ENCODE measurements around the gene SYNDIG1.

SYNDIG1 gene

DNA sequence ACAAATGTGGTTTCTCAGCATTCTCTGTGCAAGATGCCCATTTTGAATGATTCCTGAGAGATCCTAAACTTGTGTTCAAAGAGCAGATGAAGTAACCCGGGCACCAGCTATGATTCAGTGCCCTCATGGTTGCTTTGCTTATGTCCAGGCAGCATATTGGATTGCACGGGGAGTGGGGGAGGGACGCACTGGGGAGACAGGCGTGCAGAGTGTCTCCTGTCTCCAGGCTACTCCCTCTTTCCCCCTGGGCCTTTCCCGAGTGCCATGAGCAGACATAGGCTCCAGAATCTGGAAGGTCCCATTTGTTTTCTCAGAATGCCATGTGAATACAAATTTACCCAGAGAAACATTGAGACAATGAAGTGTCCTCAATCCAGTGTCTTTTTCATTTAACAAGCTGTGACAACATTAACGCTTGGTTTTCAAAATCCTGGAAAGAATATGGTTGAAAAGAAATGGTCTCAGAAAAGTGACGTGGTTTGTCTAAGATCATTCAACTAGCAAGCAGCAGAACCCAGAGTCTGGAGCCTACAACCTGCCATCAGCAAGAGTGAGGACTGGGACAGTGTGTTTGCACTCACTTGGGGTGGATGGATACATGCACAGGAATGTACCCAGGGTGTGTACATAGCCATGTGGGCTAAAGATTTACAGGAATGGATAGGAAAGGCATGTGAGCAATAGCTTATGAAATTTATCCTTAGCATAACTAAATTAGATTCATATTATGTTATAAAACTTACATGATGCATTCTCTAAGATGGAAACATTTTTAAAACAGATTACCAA is 4.2 kb downstream of the SYNDIG1 start:
- DNase-seq, result no peak

DNA sequence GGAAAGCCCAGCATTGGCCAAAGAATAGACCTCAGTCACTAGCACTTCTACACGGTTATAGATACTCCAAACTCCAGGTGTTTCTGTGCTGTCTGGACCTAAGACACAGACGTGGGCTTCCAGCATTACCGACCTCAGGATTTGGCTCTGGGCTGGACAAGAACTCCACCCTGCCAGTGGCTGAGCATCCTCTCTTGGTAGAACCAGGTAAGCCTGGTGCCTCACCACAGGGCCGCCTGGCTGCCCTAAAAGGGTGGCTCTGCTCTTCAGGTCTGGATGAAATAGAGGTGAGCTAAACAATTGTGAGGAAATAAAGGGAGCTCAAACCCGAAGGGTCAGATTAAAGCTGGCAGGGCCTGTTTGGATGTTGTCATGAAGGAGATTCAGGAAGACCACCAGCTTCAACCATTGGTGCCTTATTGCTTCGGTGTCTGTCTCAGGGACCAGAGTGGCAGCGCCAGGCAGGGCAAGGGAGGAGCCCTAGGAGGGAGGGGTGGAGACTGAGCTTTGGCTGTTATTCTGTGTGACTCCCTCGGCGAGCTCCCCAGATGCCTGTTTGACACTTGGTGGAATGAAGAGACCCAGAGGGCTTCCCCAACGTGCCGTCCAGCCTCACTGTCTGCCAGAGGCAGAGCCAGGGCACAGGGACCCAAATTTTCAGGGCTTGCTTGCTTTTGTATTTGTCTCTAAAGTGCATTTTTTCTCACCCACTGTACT is 8.6 kb downstream of the SYNDIG1 start:
- DNase-seq, result no peak

DNA sequence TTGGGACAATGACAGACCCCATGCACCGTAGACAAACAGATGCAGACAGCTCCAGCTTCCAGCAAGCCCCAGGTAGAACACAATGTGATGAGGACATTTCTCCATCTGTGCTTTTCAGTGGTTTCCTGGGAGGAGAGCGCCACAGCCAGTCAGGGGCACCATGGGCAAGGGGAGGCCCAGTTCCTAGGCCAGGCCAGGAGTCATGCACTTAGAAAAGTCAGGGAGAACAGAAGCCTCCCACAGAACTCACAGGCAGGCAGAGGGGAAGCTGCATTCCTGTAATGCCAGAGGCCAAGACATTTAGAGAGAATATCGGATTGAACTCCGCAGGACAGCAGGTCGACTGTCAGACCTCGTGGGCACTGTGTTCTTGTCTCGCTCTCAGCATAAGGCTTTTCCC is 9.2 kb downstream of the SYNDIG1 start:
- no peak for DNase-seq

DNA sequence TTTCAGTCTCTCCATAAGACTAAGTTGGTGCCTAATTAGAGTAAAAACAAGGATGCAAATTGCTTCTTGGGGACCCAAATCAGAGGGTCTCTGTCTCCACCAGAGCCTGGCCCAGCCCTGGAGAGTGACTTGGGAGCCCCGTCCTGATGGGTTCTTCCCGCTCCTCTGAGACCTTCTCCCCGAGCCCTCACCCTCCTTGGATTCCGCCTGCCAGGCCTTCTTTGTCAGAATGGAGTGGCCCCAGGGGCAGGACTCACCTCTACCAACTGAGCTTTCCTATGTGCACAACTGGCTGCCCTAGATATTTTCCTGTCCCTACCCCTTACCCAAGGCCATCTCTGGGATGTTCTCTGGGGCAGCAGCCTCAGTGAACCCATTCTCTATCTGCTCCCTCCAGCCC is 9.7 kb downstream of the SYNDIG1 start:
- DNase-seq, result no peak

DNA sequence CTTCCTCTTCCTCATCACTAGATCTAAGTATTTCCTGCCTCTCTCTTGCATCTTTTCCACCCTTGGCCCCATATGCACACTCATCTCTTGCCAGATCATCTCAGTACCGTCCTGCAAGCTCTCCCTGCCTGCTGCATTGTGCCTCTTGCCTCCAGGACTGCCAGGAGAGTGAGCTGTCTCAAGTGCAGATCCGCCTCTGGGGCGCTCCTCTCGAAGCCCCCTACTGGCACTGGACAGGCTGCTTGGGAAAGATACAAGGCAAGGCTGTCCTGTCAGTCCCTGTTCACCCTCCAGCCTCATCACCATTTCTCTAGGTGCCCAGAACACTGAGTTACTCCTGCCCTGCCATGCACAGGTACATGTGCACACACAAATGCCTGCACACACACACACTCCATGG is 10.2 kb downstream of the SYNDIG1 start:
- no peak for DNase-seq

DNA sequence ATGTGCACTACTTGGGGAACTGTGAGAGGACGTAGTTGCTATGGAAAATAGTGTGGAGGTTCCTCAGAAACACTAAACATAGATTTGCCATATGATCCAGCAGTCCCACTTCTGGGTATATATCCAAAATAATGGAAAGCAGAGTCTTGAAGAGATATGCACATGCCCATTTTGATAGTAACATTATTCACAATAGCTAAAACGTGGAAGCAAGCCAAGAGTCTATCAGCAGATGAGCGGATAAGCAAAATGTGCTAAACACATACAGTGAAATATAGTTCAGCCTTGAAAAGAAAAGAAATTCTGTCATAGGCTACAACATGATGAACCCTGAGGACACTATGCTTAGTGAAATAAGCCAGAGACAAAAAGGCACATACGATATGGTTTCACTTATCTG is 11.1 kb downstream of the SYNDIG1 start:
- no peak for DNase-seq

DNA sequence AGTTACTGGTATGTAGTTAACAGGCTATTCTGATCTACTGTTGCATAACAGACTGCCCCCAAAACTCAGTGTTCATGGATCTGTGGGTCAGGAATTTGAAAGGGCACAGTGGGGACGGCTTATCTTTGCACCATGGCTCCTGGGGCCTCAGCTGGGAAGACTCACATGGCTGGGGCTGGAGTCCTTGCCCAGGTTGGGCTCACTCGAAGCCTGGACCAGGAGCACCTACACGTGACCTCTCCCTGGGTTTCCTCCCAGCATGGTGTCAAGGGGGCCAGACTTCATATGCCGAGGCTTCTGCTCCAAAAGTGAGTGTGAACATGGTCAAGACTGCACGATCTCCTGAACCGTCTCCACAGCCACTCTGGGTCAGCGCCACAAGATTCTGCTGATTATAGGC is 11.7 kb downstream of the SYNDIG1 start:
- DNase-seq, result no peak

DNA sequence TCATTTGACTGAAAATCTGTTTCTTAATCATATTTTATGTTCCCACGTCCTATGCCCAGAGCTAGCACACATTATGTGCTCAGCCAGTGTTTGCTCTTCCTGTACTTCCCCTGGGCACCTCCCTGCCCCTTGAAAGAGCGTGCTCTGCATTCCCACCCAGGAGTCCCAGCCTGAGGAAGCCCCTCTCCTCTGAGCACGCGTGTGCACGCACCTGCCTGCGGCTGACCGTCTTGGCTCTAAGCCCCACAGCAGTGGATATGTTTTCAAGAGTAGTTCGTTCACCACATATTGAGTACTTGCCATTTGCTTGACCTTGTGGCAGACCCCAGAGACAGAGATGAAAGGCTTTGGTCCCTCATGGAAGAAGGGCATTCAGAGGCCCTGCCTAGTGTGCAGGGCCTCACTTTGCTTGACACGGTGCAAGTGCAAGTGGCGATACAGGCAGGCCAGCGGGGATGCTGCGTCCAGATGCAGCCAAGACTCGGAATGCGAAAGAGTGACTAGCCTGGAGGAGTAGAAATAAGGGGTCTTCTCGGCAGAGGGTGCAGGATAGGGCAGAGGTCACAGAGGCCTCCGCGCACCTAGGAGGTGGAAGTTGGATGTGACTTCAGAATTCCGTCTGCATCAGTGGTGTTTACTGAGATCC is 14.1 kb downstream of the SYNDIG1 start:
- no peak for DNase-seq

DNA sequence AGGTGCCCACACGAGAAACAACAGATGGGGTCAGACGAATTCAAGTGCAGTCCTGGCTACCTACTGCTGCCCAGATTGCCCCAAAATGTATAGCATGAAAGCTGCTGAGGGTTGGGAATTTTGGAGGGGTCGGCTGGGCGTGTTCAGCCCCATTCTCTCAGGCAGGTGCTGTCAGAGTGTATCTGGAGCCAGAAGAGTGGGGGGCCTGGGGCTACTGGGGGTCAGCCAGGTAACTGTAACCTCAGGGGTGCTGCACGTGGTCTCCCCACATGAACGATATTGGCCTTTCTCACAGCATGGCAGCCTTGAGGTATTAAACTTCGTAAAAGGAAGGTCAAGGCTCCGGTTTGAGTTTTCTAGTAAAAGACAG is 14.6 kb downstream of the SYNDIG1 start:
- no peak for DNase-seq

DNA sequence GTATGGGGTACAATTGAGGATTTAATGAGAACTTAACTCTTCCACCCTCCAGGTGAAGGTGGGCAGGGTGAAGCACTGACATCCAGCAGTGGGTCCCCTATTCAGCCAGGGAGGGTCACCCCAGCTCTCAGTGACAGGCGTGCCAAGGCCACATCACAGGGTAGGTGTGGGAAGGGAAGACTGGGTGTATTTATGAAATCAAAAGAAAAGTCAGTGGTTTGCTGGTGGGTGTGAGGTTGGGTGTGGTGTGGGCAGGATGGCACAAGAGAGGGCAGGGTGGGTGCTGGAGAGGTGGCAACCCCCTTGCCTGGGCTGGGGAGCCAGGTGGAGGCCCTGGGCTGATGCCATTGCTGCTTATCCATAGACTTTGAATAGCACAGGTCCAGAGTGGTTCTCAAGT is 16.6 kb downstream of the SYNDIG1 start:
- DNase-seq, result no peak

DNA sequence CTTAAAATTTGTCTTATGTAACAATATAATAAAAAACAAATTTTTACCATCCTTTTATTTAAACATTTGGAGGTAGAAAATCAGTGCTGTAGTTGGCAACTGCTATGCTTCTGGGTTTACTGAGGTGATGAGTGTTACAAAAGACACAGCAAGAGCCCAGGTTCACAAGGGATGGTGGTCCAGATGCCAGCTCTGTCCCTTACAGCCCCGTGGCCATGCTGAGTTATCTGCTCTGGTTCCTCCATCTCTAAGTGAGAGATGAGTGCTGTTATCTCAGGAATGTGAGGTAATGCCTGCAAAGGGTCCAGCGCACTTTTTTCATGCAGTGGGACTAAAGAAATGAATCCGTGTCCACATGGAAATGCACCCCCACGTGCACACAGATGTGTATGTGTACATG is 17.8 kb downstream of the SYNDIG1 start:
- no peak for DNase-seq

DNA sequence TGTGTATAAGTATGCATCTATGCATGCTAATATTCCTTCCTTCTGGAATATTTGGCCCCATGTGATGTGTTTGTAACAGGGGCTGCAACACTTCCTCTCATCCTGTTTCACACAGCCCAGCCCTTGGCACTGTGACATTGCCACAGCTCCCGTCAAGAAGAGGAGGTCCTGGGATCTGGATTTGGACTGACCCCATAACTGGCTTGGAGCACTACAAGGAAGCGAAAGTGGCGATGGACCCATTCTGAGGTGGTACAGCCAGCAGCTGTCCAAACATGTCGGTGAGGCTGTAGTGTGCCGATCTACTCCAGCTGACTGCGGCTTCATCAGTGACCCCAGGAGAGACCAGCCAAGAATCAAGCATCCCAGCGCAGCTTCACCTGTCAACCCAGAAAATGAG is 18.2 kb downstream of the SYNDIG1 start:
- DNase-seq, result no peak

DNA sequence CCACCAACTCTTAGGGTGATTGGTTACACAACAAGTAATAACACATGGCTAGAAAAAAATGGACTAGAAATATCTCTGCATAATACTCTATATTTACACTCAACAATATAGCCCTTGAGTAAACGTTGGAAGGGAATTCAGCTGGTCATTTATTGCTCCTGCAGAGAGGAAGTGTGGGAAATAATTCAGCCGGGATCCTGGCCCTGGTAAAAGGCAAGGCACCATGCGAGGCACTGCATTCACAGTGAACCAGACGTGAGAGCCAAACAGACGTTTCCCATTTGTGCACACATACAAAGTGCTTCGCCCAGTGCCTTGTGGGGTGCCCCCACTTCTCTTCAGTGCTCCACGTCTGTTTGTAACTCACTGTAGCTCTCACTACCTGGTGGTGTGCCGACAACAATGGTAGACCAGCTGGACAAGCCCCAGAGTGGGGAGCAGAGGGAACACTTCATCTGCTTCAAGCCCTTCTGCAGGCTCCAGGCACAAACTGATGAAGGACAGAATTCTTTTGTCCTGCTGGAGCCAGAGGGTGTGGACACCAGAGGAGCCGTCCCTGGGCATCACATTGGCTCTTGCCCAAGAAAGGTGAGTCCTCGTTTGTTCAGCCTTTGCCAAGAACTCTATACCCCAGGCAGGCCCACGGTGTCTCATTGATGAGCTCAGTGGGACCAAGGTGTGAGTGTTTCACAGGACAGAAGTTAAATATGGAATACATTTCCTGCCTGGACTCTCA is 18.8 kb downstream of the SYNDIG1 start:
- no peak for DNase-seq

DNA sequence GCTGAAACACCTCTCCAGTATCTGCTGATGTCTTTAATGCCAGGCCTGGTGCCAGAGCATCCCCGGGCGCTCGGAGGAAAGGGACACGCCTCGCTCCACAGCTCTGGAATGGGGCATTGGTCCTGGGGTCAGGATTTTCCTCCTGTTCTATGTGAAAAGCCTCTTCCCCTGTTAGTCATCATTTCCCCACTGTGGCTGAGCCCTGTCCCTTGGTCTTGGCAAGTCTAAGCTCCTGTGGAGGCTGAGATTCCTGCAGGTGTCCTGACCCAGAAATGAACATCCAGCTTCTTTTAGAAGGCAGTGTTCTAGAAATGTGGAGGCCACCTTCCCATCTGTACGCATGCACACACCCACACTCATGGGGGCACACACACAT is 19.4 kb downstream of the SYNDIG1 start:
- DNase-seq, result no peak

DNA sequence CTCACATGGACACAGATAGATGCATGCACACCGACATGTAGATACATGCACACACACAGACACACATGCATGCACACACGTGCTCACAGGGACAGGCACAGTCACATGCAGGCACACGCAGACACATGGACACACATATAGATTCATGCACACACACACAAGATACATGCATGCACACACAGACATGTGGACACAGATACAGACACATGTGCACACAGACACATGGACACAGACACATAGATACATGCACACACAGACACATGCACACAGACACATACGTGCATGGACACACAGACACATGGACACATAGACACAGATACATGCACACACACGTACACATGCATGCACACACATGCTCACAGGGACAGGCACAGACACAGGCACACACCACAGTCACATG is 19.8 kb downstream of the SYNDIG1 start:
- DNase-seq, result no peak

DNA sequence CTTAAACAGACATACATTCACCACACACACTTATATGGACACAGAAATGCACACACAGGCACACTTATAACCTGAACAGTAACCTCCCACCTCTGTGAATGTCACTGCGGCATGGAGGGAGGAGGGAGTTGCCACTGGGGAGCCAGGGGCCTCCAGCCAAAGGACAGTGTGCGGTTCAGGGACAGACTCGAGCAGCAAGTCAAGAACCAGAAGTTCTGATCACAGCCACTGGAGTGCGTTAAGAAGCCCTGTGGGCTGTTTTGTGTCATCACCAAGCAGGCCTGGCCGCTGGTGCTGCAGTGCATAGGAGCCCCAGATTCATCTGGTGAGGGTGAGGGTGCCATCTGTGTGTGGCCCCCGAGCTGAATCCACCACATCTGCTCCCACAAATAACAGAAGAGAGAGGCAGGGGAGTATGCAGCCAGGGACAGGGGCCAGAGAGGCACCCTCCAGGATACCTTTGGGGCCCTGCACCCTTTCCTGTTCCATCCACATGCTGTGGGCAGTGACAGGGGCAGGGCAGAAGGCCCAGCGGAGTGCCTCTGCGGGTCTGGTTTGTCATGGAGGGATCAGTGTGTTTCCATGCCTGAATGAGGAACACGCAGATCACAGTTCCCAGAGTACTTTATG is 20.3 kb downstream of the SYNDIG1 start:
- DNase-seq, result no peak

DNA sequence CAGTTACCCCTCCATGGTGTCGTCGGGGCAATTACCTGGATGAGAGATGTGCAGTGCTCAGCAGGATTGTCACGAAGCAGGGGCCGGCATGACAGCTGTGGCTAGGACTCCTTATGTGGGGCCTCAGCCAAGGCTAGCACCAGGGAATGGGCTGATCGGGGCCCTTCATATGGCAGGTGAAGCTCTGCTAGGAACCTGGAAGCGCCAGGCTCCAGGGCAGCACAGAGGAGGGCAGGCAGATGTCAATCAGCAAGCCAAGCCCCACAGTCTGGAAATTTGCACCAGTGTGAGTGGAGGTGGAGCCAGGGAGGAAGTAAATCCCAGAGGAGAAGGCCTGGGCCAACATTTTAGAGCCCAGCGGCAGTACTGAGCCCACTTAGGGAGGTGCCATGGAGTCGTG is 21.2 kb downstream of the SYNDIG1 start:
- DNase-seq, result no peak

DNA sequence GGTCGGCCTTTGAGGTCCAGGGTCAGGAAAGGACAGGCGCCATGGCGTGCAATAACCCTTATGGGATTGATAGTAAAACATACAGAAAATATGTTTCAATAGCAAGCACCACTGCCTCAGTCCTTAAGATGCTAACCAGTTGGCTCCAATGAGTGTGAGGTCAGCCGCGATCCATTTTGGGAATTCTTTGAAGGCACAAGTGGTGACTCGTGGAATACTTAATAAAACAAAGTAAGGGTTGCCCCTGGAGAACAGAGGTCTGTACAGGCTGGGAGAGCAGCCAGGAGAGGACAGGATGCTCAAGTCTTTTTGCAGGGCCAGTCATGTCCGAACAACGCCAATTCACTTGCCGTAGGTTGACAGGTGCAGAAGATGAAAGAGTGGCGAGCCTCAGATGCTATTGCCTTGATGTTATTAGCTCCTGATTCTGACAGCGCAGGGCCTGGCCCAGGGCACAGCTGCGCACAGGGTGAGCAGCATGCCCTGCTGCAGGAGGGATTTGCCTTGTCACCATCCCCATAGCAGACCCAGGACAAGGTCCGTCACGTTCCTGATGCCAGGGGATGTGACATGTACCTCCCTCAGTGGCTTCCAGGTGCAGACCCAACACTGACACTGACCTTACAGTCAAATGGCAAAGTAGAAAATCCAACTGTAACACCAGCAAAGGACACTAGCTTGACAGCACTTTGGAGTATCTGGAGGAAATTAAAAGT is 21.8 kb downstream of the SYNDIG1 start:
- peak; percentile 6 for DNase-seq

DNA sequence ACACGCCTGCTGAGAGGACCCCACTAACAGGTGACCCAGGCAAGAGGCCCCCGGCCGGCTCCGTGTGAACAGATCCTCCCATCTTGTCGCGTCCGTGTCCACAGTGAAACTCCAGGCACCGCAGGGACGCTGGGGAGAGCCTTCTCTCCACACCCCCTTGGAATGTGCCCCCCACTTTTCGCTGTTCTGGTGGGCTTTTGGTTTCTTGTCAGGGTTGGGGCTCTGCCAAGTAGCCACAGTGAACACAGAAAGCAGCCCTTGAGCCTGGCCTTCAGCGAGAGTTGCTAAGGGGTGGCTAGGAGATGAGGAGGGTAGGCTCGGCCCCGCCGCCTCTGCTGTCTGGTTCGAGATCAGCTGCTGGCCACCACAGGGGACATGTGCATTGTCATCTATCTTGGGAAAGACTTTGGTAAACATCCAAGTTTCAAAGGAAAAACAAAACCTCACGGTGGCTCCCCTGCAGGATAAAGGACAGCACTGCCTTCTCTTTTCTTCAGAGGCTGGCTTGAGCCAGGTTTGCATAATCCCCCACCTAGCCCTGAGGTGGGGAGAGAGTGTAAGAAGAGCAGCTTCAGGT is 22.7 kb downstream of the SYNDIG1 start:
- no peak for DNase-seq

DNA sequence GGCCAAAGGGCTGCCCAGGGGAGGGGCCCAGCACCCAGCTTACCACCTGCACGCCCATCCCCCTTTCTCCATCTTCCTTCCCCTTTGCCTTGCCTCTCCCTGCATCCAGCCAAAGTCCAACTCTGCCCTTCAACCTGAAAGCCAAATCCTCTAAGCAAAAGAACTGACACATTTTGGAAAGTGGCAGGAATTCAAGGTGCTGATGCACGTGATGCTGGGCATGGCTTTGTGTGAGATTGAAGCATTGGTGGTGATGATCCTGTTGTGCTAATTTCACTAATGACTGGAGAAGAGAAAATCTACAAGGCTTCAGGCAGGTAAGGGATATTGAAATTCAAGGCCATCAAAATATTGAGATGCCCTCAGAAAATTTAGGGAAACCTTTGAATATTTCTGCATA is 23.3 kb downstream of the SYNDIG1 start:
- no peak for DNase-seq

DNA sequence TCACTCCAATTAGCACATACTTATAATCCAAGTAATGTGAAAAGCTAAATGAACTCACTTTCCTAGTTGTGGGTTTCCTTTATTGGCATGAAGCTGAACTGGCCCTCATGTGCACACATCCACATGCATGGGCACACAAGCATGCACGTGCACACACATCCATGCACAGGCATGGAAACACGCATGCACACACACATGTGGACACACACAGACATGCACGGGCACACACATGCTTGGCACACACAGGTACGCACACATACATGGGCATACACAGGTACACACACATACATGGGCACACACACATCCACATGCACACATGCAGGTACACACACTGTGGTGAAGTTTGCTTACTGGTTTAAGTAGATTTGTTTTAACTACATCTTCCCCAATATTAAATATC is 23.8 kb downstream of the SYNDIG1 start:
- no peak for DNase-seq

Data from NCI-H1105 treated with DMSO at 0.1 percent for 48 hours (cell line).